IPS-15b (cell line): ENCODE results near the gene MYO15B.

Experiments used
- H3K27me3 ChIP-seq: one replicate; pipeline ENCODE4 v1.6.1; 2013; ENCODE audit warnings: low read length; ENCODE audit not compliant: control insufficient read depth, insufficient read depth
- H3K36me3 ChIP-seq: one replicate; pipeline ENCODE4 v1.6.1; 2013; ENCODE audit warnings: low read length; ENCODE audit not compliant: control insufficient read depth, insufficient read depth
- H3K4me1 ChIP-seq: one replicate; pipeline ENCODE4 v1.6.1; 2013; ENCODE audit warnings: mild to moderate bottlenecking, low read length; ENCODE audit not compliant: control insufficient read depth, insufficient read depth
- H3K4me3 ChIP-seq: one replicate; pipeline ENCODE4 v1.5.1; 2013; ENCODE audit warnings: low read depth, low read length
- H3K9ac ChIP-seq: one replicate; pipeline ENCODE4 v1.6.1; 2013; ENCODE audit warnings: low read depth, mild to moderate bottlenecking, low read length
- H3K9me3 ChIP-seq: one replicate; pipeline ENCODE4 v1.6.1; 2013; ENCODE audit warnings: mild to moderate bottlenecking, low read length; ENCODE audit not compliant: control insufficient read depth, insufficient read depth

The MYO15B gene

DNA sequence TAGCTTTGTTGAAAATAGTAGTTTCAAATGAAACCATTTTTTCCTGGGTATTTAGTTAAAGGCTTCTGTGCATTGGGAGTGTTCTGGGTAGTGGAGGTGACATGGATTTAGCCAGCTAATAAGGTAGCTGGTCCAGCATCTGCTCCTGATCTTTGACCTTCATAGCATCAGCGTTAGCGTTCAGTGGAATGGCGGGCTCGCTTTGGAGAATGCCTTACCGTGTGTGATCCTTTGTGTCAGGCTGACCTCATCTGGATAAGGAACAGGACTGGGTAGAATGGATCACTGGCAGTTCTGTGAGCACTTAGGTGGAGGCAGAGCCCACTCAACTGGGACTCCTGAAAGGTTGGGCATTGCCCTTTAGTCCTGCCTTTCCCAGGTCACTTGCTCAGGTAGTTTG is 83.3 kb downstream of the MYO15B start:
- H3K4me1 ChIP-seq = peaks cover 3% of the 10 kb centered on the region
- peaks cover 19% of the 10 kb centered on the region for H3K36me3 ChIP-seq
- H3K27me3 ChIP-seq = no peaks in the 10 kb centered on the region
- H3K4me3 ChIP-seq = no peak overlapping the region
- no peaks in the 10 kb centered on the region for H3K9me3 ChIP-seq
- H3K9ac ChIP-seq = no peak overlapping the region

DNA sequence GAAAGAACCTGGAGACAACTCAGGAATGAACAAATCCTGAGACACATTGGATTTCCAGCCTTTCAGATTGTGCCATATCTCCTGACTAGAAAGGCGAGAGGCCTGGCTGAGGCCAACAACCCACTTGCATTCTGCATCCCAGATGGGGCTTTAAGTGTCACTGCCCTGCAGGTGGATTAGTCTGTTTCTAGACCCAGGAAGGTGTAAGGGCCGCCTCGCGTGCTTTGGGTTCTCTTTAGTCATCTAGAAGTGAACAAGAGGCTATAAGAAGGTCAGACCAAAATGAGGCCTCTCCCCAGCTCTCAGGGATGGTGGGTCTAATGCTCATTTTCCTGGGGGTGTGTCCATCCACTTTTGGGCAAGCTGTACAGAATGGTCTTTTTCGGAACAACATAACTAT is 84.4 kb downstream of the MYO15B start:
- Histone ChIP-seq H3K27me3 (no peaks in the 10 kb centered on the region), H3K4me1 (peaks cover 3% of the 10 kb centered on the region), H3K36me3 (peaks cover 19% of the 10 kb centered on the region), H3K9ac (no peak overlapping the region), H3K4me3 (no peak overlapping the region), H3K9me3 (no peaks in the 10 kb centered on the region)

DNA sequence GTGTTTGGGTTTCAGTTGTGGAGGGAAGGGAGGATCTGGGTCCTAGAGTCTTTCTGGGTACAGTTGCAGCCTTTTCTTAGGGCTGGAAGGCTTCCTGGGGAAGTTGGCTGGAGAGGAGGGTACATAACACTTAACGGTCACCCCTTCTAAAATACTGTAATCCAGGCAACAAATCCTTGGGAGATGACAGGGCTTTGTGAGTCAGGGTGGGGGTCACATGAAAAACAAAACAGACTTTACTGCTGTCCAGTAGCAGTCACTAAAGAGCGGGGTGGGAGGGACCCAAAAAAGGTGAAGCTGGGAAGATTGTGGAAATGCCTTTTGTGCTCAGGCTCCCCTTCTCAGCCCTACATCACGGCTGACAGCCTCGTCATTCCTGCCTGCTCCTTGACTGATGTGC is 85.9 kb downstream of the MYO15B start:
- Histone ChIP-seq H3K36me3 (peaks cover 19% of the 10 kb centered on the region), H3K9me3 (no peaks in the 10 kb centered on the region), H3K4me3 (no peak overlapping the region), H3K4me1 (no peaks in the 10 kb centered on the region), H3K27me3 (no peaks in the 10 kb centered on the region), H3K9ac (no peak overlapping the region)
